DMS153 treated with DMSO at 0.1 percent for 48 hours (cell line): ENCODE results near the gene INSYN2B.
"Not testable (repeated sequence)": the region's sequence is repeated elsewhere in the genome, so short reads cannot be mapped to it uniquely, and the experiment has no call there.

Source experiments
- DNase-seq: peaks from one replicate; lab custom pipeline; 2025; ENCODE audit not compliant: unreplicated experiment; lab: John Stamatoyannopoulos, UW

Gene INSYN2B

GRCh38 chr5:169860585-169860984 is 119.7 kb downstream of the INSYN2B start:
- DNase-seq = no peak

GRCh38 chr5:169856571-169856970 is 123.7 kb downstream of the INSYN2B start:
- DNase-seq = no peak

DNA sequence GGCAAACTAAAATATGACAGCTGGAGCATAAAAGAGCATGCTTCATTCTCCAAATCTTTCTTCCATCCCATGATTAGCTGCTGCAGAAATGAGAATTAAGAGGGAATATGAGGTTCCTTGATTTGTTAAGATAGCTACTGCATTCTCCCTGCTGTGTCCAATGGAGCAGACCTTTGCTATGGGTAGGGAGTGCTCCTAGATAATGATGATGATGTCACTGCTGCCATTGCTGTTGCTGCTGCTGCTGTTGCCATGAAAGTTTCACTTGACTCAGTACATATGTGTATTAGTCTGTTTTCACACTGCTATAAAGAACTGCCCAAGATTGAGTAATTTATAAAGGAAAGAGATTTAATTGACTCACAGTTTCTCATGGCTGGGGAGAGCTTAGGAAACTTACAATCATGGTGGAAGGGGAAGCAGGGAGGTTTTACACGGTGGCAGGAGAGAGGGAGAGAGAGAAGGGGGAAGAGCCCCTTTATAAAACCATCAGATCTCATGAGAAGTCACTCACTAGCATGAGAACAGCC is 128.9 kb downstream of the INSYN2B start:
- DNase-seq = no peak

- DNase-seq = no peak
Observed at GRCh38 chr5:169850409-169850808, 129.9 kb downstream of the INSYN2B start.

- no peak for DNase-seq
Observed at GRCh38 chr5:169848792-169849191, 131.5 kb downstream of the INSYN2B start.

- no peak for DNase-seq
Observed at GRCh38 chr5:169848271-169848670, 132.0 kb downstream of the INSYN2B start.

GRCh38 chr5:169847519-169847918 is 132.8 kb downstream of the INSYN2B start:
- DNase-seq = no peak

DNA sequence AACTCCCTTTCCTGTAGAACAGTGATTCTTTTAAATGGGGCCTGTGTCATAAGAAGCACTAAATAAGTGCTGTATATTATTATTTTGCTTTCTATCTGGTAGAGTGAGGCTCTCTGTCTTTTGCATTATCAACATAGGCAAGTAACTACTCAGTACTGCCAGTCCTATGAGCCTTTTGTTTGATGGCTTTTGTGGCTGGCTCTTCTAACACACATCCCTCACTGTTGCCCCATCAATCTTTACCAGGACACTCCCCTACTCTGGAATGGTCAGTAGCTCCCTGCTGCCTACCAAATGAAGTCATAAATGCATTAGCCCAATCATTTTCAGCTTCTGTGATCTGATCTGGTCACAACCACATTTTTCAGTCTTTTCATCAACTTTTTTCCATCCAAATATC is 137.6 kb downstream of the INSYN2B start:
- no peak for DNase-seq

DNA sequence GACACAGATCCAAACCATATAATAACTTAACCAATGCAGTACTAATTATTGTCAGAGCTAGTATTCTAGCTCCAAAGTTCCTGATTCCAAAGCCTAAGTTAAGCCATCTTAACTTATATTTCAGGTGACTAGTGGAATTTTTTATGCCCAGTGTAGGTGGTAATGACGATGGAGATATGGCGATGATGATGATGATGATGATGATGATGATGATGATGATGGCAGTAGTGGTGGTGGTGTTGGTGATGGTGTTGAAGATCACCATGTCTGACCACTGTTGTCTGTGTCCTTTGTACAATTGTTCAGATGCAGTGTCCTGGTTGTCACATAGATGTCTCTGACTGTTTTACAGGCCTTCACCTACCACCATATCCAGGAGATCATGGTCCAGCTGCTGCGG is 139.9 kb downstream of the INSYN2B start:
- no peak for DNase-seq

GRCh38 chr5:169838688-169839087 is 141.6 kb downstream of the INSYN2B start:
- DNase-seq = no peak

DNA sequence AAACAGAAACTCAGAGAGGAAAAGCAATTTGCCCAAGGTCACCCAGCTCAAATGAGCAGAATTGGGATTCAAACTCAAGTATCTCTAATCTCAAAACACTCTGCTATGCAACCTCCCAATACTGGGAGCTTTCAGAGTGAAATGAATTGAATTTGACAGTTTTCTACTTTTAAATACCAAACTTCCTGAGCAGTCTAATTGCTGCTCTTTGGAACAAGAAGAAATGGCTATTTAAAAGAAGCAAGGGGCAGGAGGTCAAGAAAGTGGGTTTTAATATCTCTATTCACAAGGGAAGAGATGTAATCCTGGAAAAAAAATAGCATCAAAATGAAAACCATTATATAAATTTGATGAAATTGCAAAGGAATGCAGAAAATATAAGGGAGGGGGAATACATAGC is 142.6 kb downstream of the INSYN2B start:
- DNase-seq = no peak

GRCh38 chr5:169836835-169837536 is 143.3 kb downstream of the INSYN2B start:
- no peak for DNase-seq

DNA sequence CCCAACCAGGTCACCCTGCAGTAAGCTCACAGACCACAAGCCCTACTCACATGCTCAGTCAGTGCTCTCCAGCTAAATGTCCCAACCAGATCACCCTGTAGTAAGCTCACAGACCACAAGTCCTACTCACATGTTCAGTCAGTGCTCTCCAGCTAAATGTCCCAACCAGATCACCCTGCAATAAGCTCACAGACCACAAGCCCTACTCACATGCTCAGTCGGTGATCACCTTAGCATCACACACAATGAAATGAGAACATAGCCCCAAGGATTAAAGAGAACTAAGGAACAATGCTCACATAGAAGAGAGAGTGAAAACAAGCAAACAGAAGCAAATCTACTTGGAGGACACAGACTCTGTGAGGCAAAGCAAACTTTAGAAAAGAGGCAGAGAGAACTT is 145.8 kb downstream of the INSYN2B start:
- not testable (repeated sequence) for DNase-seq

- not testable (repeated sequence) for DNase-seq
Observed at GRCh38 chr5:169833681-169834292, 146.5 kb downstream of the INSYN2B start.

GRCh38 chr5:169832845-169833244 is 147.4 kb downstream of the INSYN2B start:
- DNase-seq = no peak

DNA sequence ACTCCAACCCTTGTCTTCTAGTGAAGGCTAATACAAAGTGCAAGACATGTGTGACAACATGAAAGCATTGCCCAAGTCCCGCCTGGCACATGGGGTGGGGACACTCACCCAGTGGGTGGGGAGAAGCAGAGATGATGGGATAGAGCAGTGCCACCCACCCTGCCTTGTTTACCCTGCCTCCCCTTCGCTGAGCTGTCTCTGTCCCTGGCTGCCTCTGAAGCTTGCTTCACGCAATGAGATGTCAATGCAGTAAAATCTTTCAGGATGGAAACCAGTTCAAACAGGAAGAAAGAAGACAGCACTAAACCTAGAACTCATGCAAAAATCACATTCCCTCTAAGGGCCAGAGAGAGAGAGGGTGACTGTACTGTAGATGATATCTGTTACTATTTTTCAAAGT is 148.0 kb downstream of the INSYN2B start:
- DNase-seq = no peak

DNA sequence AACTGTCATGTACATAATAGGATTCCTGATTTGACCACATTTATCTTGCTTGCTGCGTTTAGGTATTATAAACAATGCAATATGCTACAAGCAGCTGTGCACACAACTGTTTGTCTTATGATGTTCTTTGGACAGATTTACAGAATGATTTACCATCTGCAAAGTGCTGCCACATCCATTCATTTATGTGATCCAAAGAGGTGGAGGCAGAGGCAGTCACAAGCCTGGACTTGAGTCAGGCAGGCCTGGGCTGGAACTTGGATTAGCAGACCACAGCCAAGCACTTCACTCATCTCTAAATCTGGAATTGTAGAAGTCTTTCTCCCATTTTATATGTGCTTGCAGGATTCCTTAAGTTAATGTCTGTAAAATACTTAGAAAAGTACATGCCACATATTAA is 149.0 kb downstream of the INSYN2B start:
- DNase-seq = no peak

- DNase-seq = no peak
Observed at GRCh38 chr5:169828385-169828784, 151.9 kb downstream of the INSYN2B start.

DNA sequence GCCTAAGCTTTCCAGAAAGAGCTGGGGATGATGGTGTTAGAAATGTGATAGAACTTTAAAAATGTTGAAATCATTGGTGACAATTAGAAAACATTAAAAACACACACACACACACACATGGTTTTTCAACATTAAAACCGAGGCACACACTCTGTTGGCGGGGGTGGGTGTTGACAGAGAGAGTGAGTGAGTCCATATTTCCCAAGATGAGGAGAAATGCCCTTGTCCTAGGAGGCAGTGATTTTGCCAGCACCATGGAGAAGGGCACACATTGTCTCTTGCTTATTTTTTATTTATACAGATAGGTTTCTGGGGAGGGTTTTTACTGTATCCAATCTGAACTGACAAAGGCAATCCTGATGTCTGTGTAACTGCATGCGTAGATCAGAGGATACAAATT is 152.5 kb downstream of the INSYN2B start:
- no peak for DNase-seq

DNA sequence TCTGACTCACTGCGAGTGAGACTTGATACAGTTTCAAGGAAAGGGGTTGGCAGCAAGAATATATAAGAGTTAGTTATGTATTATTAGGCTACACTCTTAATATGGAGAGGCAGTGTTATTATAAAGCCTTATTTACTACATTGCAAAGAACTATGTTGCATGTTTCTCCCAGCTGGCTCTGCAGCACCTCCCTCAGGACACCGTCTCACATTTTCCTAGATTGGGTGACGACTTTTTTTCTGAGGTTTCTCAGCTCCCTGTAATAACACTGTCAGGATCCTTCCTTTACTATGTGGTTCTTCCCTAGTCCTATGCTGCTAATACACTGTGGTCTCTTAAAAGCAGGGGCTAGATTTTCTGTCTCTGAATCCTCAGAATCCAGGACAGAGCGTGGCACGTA is 153.7 kb downstream of the INSYN2B start:
- DNase-seq = no peak

DNA sequence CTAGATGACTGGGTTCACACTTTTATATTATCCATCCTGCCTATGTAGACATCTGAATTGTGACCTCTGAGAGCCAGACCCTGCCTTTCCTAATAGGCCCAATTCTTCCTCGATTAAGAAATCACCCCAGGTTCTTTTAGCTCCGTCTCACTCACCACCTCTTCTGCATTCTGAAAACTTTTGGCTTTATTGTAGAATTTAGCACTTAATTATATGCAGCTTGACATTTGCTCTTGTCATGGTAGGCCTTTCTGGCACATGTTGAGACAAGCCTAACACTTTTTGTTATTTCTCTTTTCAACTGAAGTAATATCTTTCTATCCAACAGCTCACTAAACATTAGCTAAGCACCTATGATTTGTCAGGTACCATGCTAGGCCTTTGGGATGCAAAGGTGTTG is 163.3 kb downstream of the INSYN2B start:
- no peak for DNase-seq

DNA sequence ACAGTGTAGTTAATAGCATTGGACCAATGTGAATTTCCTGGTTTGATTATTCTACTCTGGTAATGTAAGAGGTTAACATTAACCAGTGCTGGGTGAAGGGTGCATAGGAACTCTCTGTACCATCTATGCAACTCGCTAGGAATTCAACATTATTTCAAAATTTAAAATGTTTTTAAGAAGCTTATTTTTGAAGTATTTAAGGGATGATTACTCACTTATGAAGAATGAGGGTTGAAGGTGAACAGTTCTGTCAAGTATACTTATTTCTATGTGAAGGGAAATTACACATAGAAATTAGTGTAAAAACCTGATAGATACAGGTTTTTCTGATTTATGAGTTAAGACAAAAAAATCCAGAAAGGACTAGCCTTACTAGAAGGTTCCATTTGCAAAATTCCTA is 165.8 kb downstream of the INSYN2B start:
- DNase-seq = no peak
